Measurements from ENCODE around the gene DPP6.

DNA sequence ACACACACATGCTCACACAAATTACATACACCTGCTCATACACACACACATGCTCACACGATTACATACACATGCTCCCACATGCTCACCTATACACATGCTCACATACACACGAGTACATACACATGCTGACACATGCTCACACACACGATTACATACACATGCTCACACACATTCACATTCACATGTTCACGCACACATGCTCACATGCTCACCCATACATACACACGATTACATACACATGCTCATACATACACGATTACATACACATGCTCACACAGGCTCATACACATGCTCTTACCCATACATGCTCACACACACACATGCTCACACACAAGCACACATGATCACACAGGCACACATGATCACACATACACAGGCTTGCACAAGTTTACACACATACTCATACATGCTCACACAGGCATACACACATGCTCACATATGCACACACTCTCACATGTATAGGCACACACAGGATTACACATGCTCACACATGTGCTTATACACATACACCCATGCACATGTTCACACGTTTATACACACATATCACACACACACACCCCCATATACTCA lies 832.2 kb downstream of the DPP6 start:
- TF ChIP-seq, protein P1, sequence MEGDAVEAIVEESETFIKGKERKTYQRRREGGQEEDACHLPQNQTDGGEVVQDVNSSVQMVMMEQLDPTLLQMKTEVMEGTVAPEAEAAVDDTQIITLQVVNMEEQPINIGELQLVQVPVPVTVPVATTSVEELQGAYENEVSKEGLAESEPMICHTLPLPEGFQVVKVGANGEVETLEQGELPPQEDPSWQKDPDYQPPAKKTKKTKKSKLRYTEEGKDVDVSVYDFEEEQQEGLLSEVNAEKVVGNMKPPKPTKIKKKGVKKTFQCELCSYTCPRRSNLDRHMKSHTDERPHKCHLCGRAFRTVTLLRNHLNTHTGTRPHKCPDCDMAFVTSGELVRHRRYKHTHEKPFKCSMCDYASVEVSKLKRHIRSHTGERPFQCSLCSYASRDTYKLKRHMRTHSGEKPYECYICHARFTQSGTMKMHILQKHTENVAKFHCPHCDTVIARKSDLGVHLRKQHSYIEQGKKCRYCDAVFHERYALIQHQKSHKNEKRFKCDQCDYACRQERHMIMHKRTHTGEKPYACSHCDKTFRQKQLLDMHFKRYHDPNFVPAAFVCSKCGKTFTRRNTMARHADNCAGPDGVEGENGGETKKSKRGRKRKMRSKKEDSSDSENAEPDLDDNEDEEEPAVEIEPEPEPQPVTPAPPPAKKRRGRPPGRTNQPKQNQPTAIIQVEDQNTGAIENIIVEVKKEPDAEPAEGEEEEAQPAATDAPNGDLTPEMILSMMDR (IDR thresholded peaks at IDR 0.05), result no peak
- TF ChIP-seq EZH2 (IDR thresholded peaks at IDR 0.05), result no peak
- TF ChIP-seq EZH2phosphoT487 (IDR thresholded peaks at IDR 0.05), result no peak

Measured in neural progenitor cell (in vitro differentiated cells).